PFSK-1 (cell line): ENCODE data around the gene TMEM59.

Source experiments
- FOXP2 ChIP-seq: optimal IDR thresholded peaks from 2 replicates; pipeline ENCODE3; 2011; ENCODE audit warnings: borderline replicate concordance, control low read depth, inconsistent platforms; ENCODE audit not compliant: insufficient read depth; ENCODE audit errors: extremely low read length, extremely low read depth
- POLR2AphosphoS5 ChIP-seq: IDR thresholded peaks from 2 replicates; pipeline ENCODE4 v1.6.1; 2012; ENCODE audit warnings: low read depth, mild to moderate bottlenecking, control low read depth, low read length, moderate library complexity
- REST ChIP-seq, 2 experiments: IDR thresholded peaks; 2 replicates each; pipeline versions ENCODE4 v1.6.1 to v1.8.0; 2011 to 2012; ENCODE audit warnings: low read depth in 2 of 2, low read length in 2 of 2, control low read depth in 1 of 2, inconsistent platforms in 1 of 2, mild to moderate bottlenecking in 1 of 2, moderate library complexity in 1 of 2; ENCODE audit not compliant: insufficient read depth in 1 of 2
- SIN3A ChIP-seq: IDR thresholded peaks from 2 replicates; pipeline ENCODE4 v1.6.1; 2012; ENCODE audit warnings: mild to moderate bottlenecking, low read length, moderate library complexity, borderline replicate concordance; ENCODE audit not compliant: insufficient read depth
- TAF1 ChIP-seq: IDR thresholded peaks from 2 replicates; pipeline ENCODE4 v1.6.1; 2012; ENCODE audit warnings: low read length, control low read depth, borderline replicate concordance; ENCODE audit not compliant: insufficient read depth

Gene TMEM59

GRCh38 chr1:54069791-54070170 is 16.8 kb upstream of the TMEM59 start:
- TF ChIP-seq SIN3A (no peak), TAF1 (no peak)

DNA sequence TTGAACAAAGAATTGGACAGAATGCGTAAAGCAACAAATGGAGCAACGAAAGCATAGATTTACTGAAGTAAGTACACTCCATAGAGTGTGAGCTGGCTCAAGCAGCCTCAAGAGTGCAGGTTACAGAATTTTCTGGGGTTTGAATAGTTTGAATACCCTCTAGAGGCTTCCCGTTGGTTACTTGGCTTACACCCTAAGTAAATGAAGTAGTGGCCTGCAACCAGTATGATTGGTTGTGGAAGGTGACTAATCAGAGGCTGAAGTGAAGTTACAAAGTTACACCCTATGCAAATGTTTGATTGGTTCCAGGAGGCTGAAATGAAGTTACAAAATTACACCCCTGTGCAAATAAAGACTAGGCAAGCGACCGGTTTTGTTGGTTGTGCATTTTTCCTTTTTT is 11.3 kb upstream of the TMEM59 start:
- TF ChIP-seq REST (IDR thresholded peaks at IDR 0.05; ENCODE audit: insufficient read depth in 1 of 2, low read depth in 2 of 2, low read length in 2 of 2) = no peak
- no peak for TF ChIP-seq TAF1
- no peak for TF ChIP-seq FOXP2
- TF ChIP-seq POLR2AphosphoS5 = no peak
- no peak for TF ChIP-seq SIN3A

DNA sequence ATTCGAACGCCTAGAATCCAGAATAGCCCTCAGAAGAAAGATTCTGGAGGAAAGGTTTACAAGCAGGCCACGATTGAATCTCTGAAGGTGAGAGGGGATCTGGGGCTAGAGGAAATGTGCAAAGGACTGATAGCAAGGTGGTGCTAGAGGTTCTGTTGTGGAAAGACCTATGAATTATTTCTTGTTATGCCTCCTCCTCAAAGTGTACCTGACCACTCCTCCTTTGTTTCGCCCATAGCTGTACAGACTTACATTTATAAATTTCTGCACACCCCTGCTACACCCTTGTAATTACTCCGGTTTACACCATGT is 1.4 kb upstream of the TMEM59 start:
- no peak for TF ChIP-seq POLR2AphosphoS5
- TF ChIP-seq REST (IDR thresholded peaks at IDR 0.05; ENCODE audit: insufficient read depth in 1 of 2, low read depth in 2 of 2, low read length in 2 of 2) = no peak
- TF ChIP-seq FOXP2 = no peak
- TF ChIP-seq SIN3A = no peak
- TF ChIP-seq TAF1 = no peak

GRCh38 chr1:54053745-54054437 is 887 bp upstream of the TMEM59 start:
- no peak for TF ChIP-seq FOXP2
- no peak for TF ChIP-seq SIN3A
- TF ChIP-seq TAF1 = no peak
- TF ChIP-seq REST (IDR thresholded peaks at IDR 0.05; ENCODE audit: insufficient read depth in 1 of 2, low read depth in 2 of 2, low read length in 2 of 2) = no peak
- no peak for TF ChIP-seq POLR2AphosphoS5

DNA sequence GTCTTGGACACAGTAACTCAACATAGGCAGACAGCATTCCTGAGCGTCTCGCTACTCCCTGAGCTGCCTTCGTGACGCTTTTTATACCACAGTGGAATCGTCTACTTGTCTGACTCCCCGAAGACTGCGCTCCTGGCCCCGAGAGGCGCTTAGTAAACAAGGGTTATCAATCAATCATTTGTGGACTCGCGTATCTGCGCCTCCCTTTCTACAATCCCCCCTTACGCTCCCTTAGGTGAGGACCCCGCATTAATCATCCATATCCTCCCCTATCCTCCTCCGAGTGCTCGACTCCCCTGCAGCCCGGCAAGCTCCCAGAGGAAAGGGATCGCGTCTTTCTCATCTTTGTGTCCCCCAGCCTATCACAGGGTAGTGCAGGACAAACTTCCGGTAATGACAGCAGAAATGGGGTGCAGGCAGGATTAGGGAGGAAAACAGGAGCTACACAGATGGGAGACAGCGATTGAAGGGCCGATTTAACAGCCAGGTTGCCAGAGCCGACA is 522 bp downstream of the TMEM59 start:
- no peak for TF ChIP-seq TAF1
- 0 out of 2 replicates have a peak, but pooled peaks have one; percentile 26 for TF ChIP-seq SIN3A

DNA sequence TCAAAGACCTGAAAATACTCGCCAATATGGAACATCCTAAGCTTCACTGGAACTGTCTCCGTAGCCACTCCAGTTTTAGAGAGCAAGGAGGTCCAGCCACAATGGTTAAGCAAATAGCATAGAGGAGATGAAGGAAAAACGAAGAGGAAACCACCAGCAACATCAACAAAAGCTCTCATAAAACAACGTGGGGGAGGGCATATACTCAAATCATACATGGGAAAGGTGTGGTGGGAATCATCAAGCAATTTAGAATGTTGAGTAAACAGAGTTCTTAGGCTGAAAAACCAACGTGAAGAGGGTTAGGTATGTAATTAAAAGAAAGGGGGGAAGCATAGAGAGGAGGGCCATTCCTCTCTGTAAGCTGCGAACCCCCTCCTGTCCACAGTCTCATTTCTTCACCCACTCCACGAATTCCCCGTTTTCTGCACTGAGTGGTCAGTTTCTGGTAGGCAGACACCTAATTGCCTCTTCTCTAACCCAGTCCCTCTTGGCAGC is 1.0 kb downstream of the TMEM59 start:
- no peak for TF ChIP-seq TAF1
- TF ChIP-seq REST (IDR thresholded peaks at IDR 0.05; ENCODE audit: insufficient read depth in 1 of 2, low read depth in 2 of 2, low read length in 2 of 2) = no peak
- no peak for TF ChIP-seq SIN3A
- no peak for TF ChIP-seq FOXP2
- no peak for TF ChIP-seq POLR2AphosphoS5
